H1 (cell line): ENCODE results near the gene SVOPL. TPM values are rescaled to one million over a fixed set of nuclear protein-coding genes. Genes with fewer than 3 reads are reported as not detected.

ENCODE experiments used
- BCL11A ChIP-seq, 2 experiments: IDR thresholded peaks; one replicate each; pipeline ENCODE4 v1.6.1; 2011; ENCODE audit warnings: low read depth in 2 of 2, low read length in 2 of 2, mild to moderate bottlenecking in 2 of 2
- CEBPB ChIP-seq: IDR thresholded peaks from 2 replicates; pipeline ENCODE4 v1.6.1; 2012; ENCODE audit warnings: low read depth, low read length
- GTF2F1 ChIP-seq: IDR thresholded peaks from 2 replicates; pipeline ENCODE4 v1.6.1; 2012; ENCODE audit warnings: low read depth, low read length, improper control_type of control experiment, borderline replicate concordance
- HDAC2 ChIP-seq, 2 experiments: fragments of 300-600 bp in 1 of 2; sonication (generic) in 1 of 2; IDR thresholded peaks; 2 replicates each; pipeline ENCODE4 v1.6.1; 2011 to 2012; ENCODE audit warnings: low read depth in 2 of 2, low read length in 2 of 2, mild to moderate bottlenecking in 2 of 2, moderate library complexity in 2 of 2, borderline replicate concordance in 1 of 2, inconsistent platforms in 1 of 2
- POLR2AphosphoS5 ChIP-seq: IDR thresholded peaks from 2 replicates; pipeline ENCODE4 v1.6.1; 2011; ENCODE audit warnings: low read depth, low read length
- RNF2 ChIP-seq: fragments of 200-900, 300-1000 bp; sonication (generic); IDR thresholded peaks from 2 replicates; pipeline ENCODE4 v1.7.1; 2016; ENCODE audit warnings: borderline replicate concordance, low read depth, mild to moderate bottlenecking, antibody characterized with exemption, low read length; ENCODE audit not compliant: poor library complexity, severe bottlenecking; ENCODE audit errors: missing control alignments
- SIN3A ChIP-seq, 2 experiments: IDR thresholded peaks in 1 of 2; conservative IDR thresholded peaks in 1 of 2; 2 replicates each; pipeline ENCODE4 v1.6.1; 2011 to 2012; ENCODE audit warnings: low read length in 2 of 2, improper control_type of control experiment in 1 of 2, low read depth in 1 of 2, mild to moderate bottlenecking in 1 of 2
- SRF ChIP-seq: IDR thresholded peaks from 2 replicates; pipeline ENCODE4 v1.6.1; 2011; ENCODE audit warnings: mild to moderate bottlenecking, low read depth, low read length, moderate library complexity
- polyA plus RNA-seq, 7 experiments: library from polyadenylated mRNA; depleted of rRNA in 3 of 7; stranded (reverse) in 5 of 7; unstranded in 2 of 7; fragments of >200 nt in 5 of 7; fragments of 200-250 nt in 2 of 7; gene quantifications; 1 replicate in 5 of 7; 2 replicates in 1 of 7; 4 replicates in 1 of 7; pipeline versions ENCODE4 v1.2.1 to v1.2.3, GENCODE V29; 2011 to 2013; ENCODE audit warnings: missing spikeins in 2 of 7, mixed read lengths in 2 of 7
- total RNA-seq: library from RNA; stranded (reverse); fragmentation: NEBNext Ultra II Directional; extraction: Animal tissue kit (Norgen Biotek cat#: 25700); gene quantifications from 2 replicates; pipeline ENCODE4 v1.2.1, GENCODE V29; 2021

Gene SVOPL
- total and polyA plus RNA-seq, 2 of the 8 experiments (the other 6 are each of a cell fraction or from before 2014, with no cell fraction given) = 1.1 to 1.4 TPM

- TF ChIP-seq SIN3A (conservative IDR thresholded peaks at IDR 0.05 in 1 of 2, IDR thresholded peaks at IDR 0.05 in 1 of 2; ENCODE audit: low read depth in 1 of 2, low read length in 2 of 2) (no peak), POLR2AphosphoS5 (no peak), GTF2F1 (no peak), SRF (no peak), RNF2 (no peak), CEBPB (no peak), HDAC2 (IDR thresholded peaks at IDR 0.05; ENCODE audit: borderline replicate concordance in 1 of 2, low read depth in 2 of 2, low read length in 2 of 2) (no peak), BCL11A (IDR thresholded peaks at IDR 0.05; ENCODE audit: low read depth in 2 of 2, low read length in 2 of 2) (no peak)
These were observed 35.9 kb downstream of the SVOPL start (continued) for GRCh38 chr7:138665249-138665648.
